HUES48 (cell line): ENCODE measurements around the gene TANC2.

Source experiments
- H3K27ac ChIP-seq: one replicate; pipeline ENCODE4 v1.7.0; 2013; ENCODE audit warnings: low read depth, low read length, inconsistent platforms
- H3K27me3 ChIP-seq: 2 replicates; pipeline ENCODE4 v1.6.1; 2013; ENCODE audit warnings: mild to moderate bottlenecking, low read length; ENCODE audit not compliant: control insufficient read depth, insufficient read depth
- H3K36me3 ChIP-seq: 2 replicates; pipeline ENCODE4 v1.6.1; 2013; ENCODE audit warnings: low read length; ENCODE audit not compliant: control insufficient read depth, insufficient read depth
- H3K4me1 ChIP-seq: 2 replicates; pipeline ENCODE4 v1.6.1; 2013; ENCODE audit warnings: mild to moderate bottlenecking, low read length; ENCODE audit not compliant: control insufficient read depth, insufficient read depth
- H3K4me3 ChIP-seq: 2 replicates; pipeline ENCODE4 v1.5.1; 2013; ENCODE audit warnings: mild to moderate bottlenecking, low read depth, low read length
- H3K9ac ChIP-seq: 2 replicates; pipeline ENCODE4 v1.6.1; 2013; ENCODE audit warnings: mild to moderate bottlenecking, low read depth, low read length, moderate library complexity
- H3K9me3 ChIP-seq: 2 replicates; pipeline ENCODE4 v1.6.1; 2013; ENCODE audit warnings: low read length; ENCODE audit not compliant: control insufficient read depth, insufficient read depth

The TANC2 gene

DNA sequence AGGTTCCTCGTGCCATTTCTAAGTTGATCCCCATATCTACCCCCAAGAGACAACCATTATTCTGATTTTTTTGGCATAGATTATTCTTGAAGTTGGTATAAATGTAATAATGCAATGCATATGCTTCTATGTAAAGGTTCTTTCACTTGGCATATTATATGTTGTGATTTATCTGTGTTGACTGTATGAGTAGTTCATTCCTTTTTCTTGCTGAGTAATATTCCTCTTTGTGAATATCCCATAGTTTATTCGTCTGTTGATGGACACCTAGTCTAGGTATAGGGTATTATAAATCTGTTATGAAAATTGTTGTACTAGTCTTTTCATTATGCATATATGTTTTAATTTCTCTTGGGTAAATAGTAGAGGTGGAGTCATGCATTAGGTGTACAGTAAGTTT lies 36.6 kb downstream of the TANC2 start:
- H3K27me3 ChIP-seq: no peaks in the 10 kb centered on the region
- H3K9me3 ChIP-seq: no peaks in the 10 kb centered on the region
- no peak overlapping the region for H3K4me3 ChIP-seq
- H3K36me3 ChIP-seq: no peaks in the 10 kb centered on the region
- no peaks in the 10 kb centered on the region for H3K4me1 ChIP-seq
- no peak overlapping the region for H3K9ac ChIP-seq
- no peak overlapping the region for H3K27ac ChIP-seq

DNA sequence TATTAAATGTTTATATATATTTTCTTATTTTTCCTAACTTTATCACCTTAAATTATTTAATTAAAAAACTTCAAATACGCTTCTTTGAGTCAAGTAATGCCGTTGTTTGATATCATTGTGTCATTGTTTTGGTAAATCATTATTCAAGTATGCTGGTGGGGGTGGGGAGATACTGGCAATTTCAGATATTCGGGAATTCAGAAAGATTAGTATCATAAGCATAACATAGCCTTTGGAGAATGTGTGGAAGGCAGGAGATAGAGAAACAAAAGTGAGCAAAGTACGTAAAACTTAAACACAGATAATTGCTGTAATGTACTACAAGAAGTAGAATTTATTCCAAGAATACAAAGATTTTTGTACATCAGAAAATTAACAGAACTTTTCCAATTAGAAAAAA lies 49.8 kb downstream of the TANC2 start:
- Histone ChIP-seq H3K9ac (no peak overlapping the region), H3K36me3 (no peaks in the 10 kb centered on the region), H3K4me1 (no peaks in the 10 kb centered on the region), H3K9me3 (no peaks in the 10 kb centered on the region), H3K4me3 (no peak overlapping the region), H3K27me3 (no peaks in the 10 kb centered on the region), H3K27ac (no peak overlapping the region)
